ENCODE data around the gene CYTL1.

Gene CYTL1

GRCh38 chr4:4995103-4995907 lies 24.0 kb downstream of the CYTL1 start:
- no peak for FAIRE-seq

- no peak for FAIRE-seq
Measured at GRCh38 chr4:4994312-4995097, 24.8 kb downstream of the CYTL1 start.

GRCh38 chr4:4992833-4993232 lies 26.4 kb downstream of the CYTL1 start:
- no peak for FAIRE-seq

GRCh38 chr4:4991541-4992099 lies 27.6 kb downstream of the CYTL1 start:
- no peak for FAIRE-seq

- no peak for FAIRE-seq
Measured at GRCh38 chr4:4990857-4991540, 28.3 kb downstream of the CYTL1 start.

GRCh38 chr4:4990329-4990728 lies 28.9 kb downstream of the CYTL1 start:
- FAIRE-seq, result no peak

GRCh38 chr4:4989083-4989622 lies 30.1 kb downstream of the CYTL1 start:
- no peak for FAIRE-seq

GRCh38 chr4:4987656-4988055 lies 31.6 kb downstream of the CYTL1 start:
- FAIRE-seq, result no peak

- FAIRE-seq, result no peak
Measured at GRCh38 chr4:4986841-4987240, 32.4 kb downstream of the CYTL1 start.

- FAIRE-seq, result no peak
Measured at GRCh38 chr4:4985844-4986243, 33.4 kb downstream of the CYTL1 start.

- no peak for FAIRE-seq
Measured at GRCh38 chr4:4985036-4985435, 34.2 kb downstream of the CYTL1 start.

GRCh38 chr4:4984186-4984585 lies 35.1 kb downstream of the CYTL1 start:
- no peak for FAIRE-seq

GRCh38 chr4:4981827-4982226 lies 37.4 kb downstream of the CYTL1 start:
- FAIRE-seq, result no peak

GRCh38 chr4:4981427-4981826 lies 37.8 kb downstream of the CYTL1 start:
- no peak for FAIRE-seq

- FAIRE-seq, result no peak
Measured at GRCh38 chr4:4980621-4981230, 38.5 kb downstream of the CYTL1 start.

- no peak for FAIRE-seq
Measured at GRCh38 chr4:4979971-4980370, 39.3 kb downstream of the CYTL1 start.

GRCh38 chr4:4974727-4975126 lies 44.5 kb downstream of the CYTL1 start:
- no peak for FAIRE-seq

- no peak for FAIRE-seq
Measured at GRCh38 chr4:4971796-4972195, 47.5 kb downstream of the CYTL1 start.

GRCh38 chr4:4969298-4969697 lies 50.0 kb downstream of the CYTL1 start:
- no peak for FAIRE-seq

- FAIRE-seq, result no peak
Measured at GRCh38 chr4:4968161-4968725, 51.0 kb downstream of the CYTL1 start.
